Glutamatergic neuron (in vitro differentiated cells): ENCODE measurements around the gene NGDN. TPM values are rescaled to one million over a fixed set of nuclear protein-coding genes. Genes with fewer than 3 reads are reported as not detected.

Experiments
- DNase-seq: peaks from one replicate; pipeline ENCODE4 v3.0.0; 2022
- H3K27ac Mint-ChIP-seq: one replicate; pipeline ENCODE4 v1.8.0; 2020; ENCODE audit warnings: mild to moderate bottlenecking, mixed read lengths, inconsistent platforms; ENCODE audit not compliant: unreplicated experiment
- H3K27me3 Mint-ChIP-seq: one replicate; pipeline ENCODE4 v1.8.0; 2020; ENCODE audit warnings: mild to moderate bottlenecking, moderate library complexity, mixed read lengths, inconsistent platforms; ENCODE audit not compliant: unreplicated experiment
- H3K36me3 Mint-ChIP-seq: one replicate; pipeline ENCODE4 v1.8.0; 2020; ENCODE audit warnings: mild to moderate bottlenecking, mixed read lengths, inconsistent platforms; ENCODE audit not compliant: unreplicated experiment
- H3K4me1 Mint-ChIP-seq: one replicate; pipeline ENCODE4 v1.8.0; 2020; ENCODE audit warnings: mild to moderate bottlenecking, low read depth, mixed read lengths, inconsistent platforms; ENCODE audit not compliant: unreplicated experiment
- H3K4me3 Mint-ChIP-seq: one replicate; pipeline ENCODE4 v1.8.0; 2020; ENCODE audit warnings: mild to moderate bottlenecking, mixed read lengths, inconsistent platforms; ENCODE audit not compliant: unreplicated experiment
- H3K9me3 Mint-ChIP-seq: one replicate; pipeline ENCODE4 v1.8.0; 2020; ENCODE audit warnings: mild to moderate bottlenecking, moderate library complexity, mixed read lengths, inconsistent platforms; ENCODE audit not compliant: unreplicated experiment
- total RNA-seq: library from RNA; stranded (reverse); fragmentation: NEBNext Ultra II Directional; extraction: Animal tissue kit (Norgen Biotek cat#: 25700); gene quantifications from one replicate; pipeline ENCODE4 v1.2.1, GENCODE V29; 2021; ENCODE audit not compliant: unreplicated experiment
- TF ChIP-seq, protein P1 (sequence below): fragments of 200-600 bp; sonication (generic); IDR thresholded peaks from one replicate; pipeline ENCODE4 v1.5.0; 2021; ENCODE audit not compliant: partially characterized antibody, unreplicated experiment

NGDN gene
- total RNA-seq, 1 donor from 2014 or later, result 46.5 TPM

DNA sequence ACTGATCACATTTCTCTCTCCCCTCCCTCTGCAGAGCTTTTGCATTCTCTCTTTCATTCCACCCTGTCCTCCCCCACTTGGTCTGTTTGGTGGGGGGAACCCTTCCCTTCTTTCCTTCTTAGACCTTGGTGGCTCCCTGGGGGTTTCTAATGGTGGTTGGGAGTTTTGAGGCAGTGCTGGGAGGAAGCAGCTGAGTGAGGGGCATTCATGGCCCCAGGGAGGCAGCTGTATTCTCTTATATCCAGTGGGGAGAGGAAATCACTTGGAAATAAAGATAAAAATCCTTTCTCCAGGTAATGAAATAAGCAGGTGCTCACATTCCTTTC, 13.3 kb downstream of the NGDN start:
- Mint-ChIP-seq H3K4me3 (peak overlapping the region; percentile 85), H3K27ac (peak overlapping the region; percentile 95)
- peak; percentile 41 for DNase-seq

DNA sequence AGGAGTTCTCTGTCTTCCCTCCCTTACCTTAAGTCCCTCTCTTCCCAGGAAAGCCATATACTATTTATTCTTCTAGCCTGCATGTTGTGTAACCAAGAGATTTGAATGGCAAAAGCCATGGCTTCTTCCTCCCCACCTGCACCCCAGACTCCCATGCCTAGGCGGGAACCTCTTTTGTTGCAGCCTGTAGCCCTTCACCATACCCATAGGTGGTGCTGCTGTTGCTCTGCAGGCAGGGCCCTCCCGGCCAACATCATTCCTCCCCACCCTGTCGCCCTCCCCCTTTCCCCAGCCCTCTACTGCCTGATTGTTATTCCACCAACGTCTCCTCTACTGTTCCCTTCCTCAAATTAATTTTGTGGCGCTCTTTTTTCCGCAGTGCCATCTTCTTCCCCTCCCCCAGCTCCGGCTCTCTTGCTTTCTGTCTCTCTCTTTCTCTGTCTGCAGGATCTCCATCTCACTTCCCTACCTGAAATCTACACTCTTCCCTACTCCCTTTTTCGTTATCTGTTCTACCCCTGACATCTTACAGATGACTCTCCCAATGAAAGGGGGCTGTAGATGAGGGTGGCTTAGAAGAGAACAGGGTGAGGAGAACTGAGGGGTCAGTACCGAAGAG, 13.8 kb downstream of the NGDN start:
- DNase-seq, result peak; percentile 77
- TF ChIP-seq, protein P1, sequence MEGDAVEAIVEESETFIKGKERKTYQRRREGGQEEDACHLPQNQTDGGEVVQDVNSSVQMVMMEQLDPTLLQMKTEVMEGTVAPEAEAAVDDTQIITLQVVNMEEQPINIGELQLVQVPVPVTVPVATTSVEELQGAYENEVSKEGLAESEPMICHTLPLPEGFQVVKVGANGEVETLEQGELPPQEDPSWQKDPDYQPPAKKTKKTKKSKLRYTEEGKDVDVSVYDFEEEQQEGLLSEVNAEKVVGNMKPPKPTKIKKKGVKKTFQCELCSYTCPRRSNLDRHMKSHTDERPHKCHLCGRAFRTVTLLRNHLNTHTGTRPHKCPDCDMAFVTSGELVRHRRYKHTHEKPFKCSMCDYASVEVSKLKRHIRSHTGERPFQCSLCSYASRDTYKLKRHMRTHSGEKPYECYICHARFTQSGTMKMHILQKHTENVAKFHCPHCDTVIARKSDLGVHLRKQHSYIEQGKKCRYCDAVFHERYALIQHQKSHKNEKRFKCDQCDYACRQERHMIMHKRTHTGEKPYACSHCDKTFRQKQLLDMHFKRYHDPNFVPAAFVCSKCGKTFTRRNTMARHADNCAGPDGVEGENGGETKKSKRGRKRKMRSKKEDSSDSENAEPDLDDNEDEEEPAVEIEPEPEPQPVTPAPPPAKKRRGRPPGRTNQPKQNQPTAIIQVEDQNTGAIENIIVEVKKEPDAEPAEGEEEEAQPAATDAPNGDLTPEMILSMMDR, result peak; percentile 72
- H3K36me3 Mint-ChIP-seq, result no peaks in the 10 kb centered on the region
- H3K4me3 Mint-ChIP-seq, result peak overlapping the region; percentile 85
- peak overlapping the region; percentile 95 for H3K27ac Mint-ChIP-seq
- H3K4me1 Mint-ChIP-seq, result peaks cover 43% of the 10 kb centered on the region
- H3K27me3 Mint-ChIP-seq, result no peaks in the 10 kb centered on the region
- H3K9me3 Mint-ChIP-seq, result no peaks in the 10 kb centered on the region

More for the DNA sequence above, 13.3 kb downstream of the NGDN start:
- peaks cover 2% of the 10 kb centered on the region for H3K27me3 Mint-ChIP-seq
- no peaks in the 10 kb centered on the region for H3K9me3 Mint-ChIP-seq
- TF ChIP-seq, protein P1, result no peak
- H3K36me3 Mint-ChIP-seq, result no peaks in the 10 kb centered on the region
- H3K4me1 Mint-ChIP-seq, result peaks cover 44% of the 10 kb centered on the region

DNA sequence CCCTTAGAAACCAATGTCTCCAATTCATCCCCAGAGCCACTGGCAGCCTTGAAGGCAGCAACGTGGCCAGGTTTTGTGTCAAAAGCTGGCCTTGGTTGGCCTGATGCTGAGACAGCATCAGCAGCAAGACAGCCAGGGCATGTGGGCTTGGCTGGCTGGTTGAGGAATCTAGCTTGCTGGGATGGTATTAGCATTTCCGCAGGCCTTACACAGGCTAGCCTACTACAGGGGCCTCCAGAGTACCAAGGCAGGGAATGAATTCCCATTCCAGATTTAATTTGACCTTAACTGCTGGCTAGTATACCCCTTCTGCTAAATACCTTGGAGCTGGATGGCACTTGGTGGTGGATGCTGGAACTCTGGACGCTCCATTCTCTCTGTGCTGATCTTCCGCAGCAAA, 15.8 kb downstream of the NGDN start:
- no peak overlapping the region for H3K27ac Mint-ChIP-seq

DNA sequence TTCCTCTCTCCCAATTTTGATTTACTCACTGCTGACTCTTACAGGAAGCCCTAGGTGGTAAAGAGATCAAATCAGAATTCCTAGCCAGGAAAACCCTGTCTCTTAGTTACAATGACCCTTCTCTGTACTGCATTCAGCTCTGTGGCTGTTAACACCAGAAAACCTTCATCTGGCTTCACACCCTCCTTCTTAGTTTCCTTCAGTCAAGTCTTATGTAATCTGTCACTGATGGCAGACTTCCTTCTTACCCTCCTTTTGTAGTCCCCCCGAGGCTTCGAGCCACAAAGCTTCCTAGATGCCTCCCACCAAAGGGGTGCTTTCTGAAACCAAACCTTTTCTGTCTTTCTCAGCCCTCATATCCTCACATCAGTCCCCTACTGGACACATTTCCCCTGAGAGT, 16.5 kb downstream of the NGDN start:
- H3K36me3 Mint-ChIP-seq, result no peaks in the 10 kb centered on the region
- no peaks in the 10 kb centered on the region for H3K9me3 Mint-ChIP-seq
- H3K4me3 Mint-ChIP-seq, result no peak overlapping the region
- DNase-seq, result no peak
- no peaks in the 10 kb centered on the region for H3K27me3 Mint-ChIP-seq
- no peak overlapping the region for H3K27ac Mint-ChIP-seq
- peaks cover 36% of the 10 kb centered on the region for H3K4me1 Mint-ChIP-seq
- TF ChIP-seq, protein P1, result no peak

More for the DNA sequence above, 15.8 kb downstream of the NGDN start:
- H3K27me3 Mint-ChIP-seq, result no peaks in the 10 kb centered on the region
- H3K36me3 Mint-ChIP-seq, result no peaks in the 10 kb centered on the region
- DNase-seq, result no peak
- H3K9me3 Mint-ChIP-seq, result no peaks in the 10 kb centered on the region
- TF ChIP-seq, protein P1, result no peak
- H3K4me1 Mint-ChIP-seq, result peaks cover 37% of the 10 kb centered on the region
- H3K4me3 Mint-ChIP-seq, result no peak overlapping the region

DNA sequence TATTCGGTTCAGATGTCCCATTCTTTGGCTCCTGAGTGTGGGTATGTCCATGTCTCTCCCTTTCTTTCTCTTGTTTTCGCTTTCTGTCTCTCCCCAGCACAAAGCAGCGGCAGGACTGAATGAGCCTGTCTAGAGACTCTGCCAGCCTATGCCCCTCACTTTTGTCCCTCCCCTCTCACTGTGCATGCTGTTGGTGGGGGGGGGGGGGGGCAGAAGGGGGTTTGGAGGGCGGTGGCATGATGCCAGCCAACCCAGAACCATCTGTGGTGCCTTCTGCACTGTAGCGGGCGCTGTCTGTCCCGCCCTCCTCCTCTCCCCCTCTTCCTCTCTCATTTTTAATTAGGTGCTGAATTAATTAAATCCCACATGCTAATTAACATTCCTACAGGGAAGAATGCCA, 17.7 kb downstream of the NGDN start:
- TF ChIP-seq, protein P1, result no peak
- H3K27ac Mint-ChIP-seq, result no peak overlapping the region
- no peaks in the 10 kb centered on the region for H3K9me3 Mint-ChIP-seq

More for the DNA sequence above, 17.7 kb downstream of the NGDN start:
- DNase-seq, result no peak
- Mint-ChIP-seq H3K36me3 (no peaks in the 10 kb centered on the region), H3K4me3 (no peak overlapping the region), H3K27me3 (no peaks in the 10 kb centered on the region), H3K4me1 (peaks cover 26% of the 10 kb centered on the region)
